Kidney epithelial cell (primary cell): ENCODE data around the gene XRCC2. TPM values are rescaled to one million over a fixed set of nuclear protein-coding genes. Genes with fewer than 3 reads are reported as not detected.

Experiments used
- DNase-seq: peaks from one replicate; pipeline ENCODE4 v3.0.0-alpha.2; 2010; ENCODE audit warnings: low read depth
- H3K27me3 ChIP-seq: 2 replicates; pipeline ENCODE4 v1.6.0; 2011; ENCODE audit warnings: low read length; ENCODE audit not compliant: control insufficient read depth, insufficient read depth
- H3K36me3 ChIP-seq: 2 replicates; pipeline ENCODE4 v1.5.1; 2011; ENCODE audit warnings: low read length; ENCODE audit not compliant: control insufficient read depth, insufficient read depth
- H3K4me3 ChIP-seq: 2 replicates; pipeline ENCODE4 v1.5.1; 2011; ENCODE audit warnings: low read depth, mild to moderate bottlenecking, control low read depth, low read length
- total RNA-seq: library from RNA; depleted of rRNA; stranded (reverse); fragments of >200 nt; gene quantifications from 2 replicates; pipeline ENCODE4 v1.2.3, GENCODE V29; 2015
- TF ChIP-seq, protein P1 (sequence below): IDR thresholded peaks from 2 replicates; pipeline ENCODE4 v1.5.1; 2011; ENCODE audit warnings: mild to moderate bottlenecking, moderate library complexity, low read length, control low read depth, inconsistent platforms; ENCODE audit not compliant: insufficient read depth, poor library complexity, severe bottlenecking

Gene XRCC2
- total RNA-seq, 1 donor from 2014 or later: 3.2 TPM

- H3K4me3 ChIP-seq: peak overlapping the region; percentile 64
- H3K36me3 ChIP-seq: no peaks in the 10 kb centered on the region
- no peak for DNase-seq
- H3K27me3 ChIP-seq: no peaks in the 10 kb centered on the region
- TF ChIP-seq, protein P1, sequence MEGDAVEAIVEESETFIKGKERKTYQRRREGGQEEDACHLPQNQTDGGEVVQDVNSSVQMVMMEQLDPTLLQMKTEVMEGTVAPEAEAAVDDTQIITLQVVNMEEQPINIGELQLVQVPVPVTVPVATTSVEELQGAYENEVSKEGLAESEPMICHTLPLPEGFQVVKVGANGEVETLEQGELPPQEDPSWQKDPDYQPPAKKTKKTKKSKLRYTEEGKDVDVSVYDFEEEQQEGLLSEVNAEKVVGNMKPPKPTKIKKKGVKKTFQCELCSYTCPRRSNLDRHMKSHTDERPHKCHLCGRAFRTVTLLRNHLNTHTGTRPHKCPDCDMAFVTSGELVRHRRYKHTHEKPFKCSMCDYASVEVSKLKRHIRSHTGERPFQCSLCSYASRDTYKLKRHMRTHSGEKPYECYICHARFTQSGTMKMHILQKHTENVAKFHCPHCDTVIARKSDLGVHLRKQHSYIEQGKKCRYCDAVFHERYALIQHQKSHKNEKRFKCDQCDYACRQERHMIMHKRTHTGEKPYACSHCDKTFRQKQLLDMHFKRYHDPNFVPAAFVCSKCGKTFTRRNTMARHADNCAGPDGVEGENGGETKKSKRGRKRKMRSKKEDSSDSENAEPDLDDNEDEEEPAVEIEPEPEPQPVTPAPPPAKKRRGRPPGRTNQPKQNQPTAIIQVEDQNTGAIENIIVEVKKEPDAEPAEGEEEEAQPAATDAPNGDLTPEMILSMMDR: no peak
These were observed 832 bp downstream of the XRCC2 start for GRCh38 chr7:152674860-152675758.

- no peak for DNase-seq
- H3K27me3 ChIP-seq: no peaks in the 10 kb centered on the region
- TF ChIP-seq, protein P1: no peak
- no peaks in the 10 kb centered on the region for H3K36me3 ChIP-seq
- no peak overlapping the region for H3K4me3 ChIP-seq
These were observed 2.0 kb downstream of the XRCC2 start for GRCh38 chr7:152673897-152674296.

DNA sequence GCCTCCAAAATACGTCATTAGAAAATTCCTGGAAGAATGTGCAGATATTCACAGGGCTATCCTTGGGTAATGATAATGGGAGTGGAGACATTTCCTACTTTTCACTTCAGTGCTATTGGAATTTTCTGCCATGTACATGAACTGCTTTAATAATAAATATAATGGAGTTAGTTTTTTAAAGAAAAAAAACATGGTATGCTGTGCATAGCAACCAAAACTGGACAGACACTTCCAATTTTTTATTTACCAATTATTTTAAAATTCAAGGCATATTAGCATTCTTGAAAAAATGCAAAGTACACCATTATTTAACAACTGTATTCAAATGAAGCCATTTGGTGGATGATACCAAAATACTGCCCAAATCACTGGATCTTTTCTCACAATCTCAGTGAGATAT lies 3.3 kb downstream of the XRCC2 start:
- Histone ChIP-seq H3K27me3 (no peaks in the 10 kb centered on the region), H3K36me3 (no peaks in the 10 kb centered on the region), H3K4me3 (no peak overlapping the region)
- TF ChIP-seq, protein P1: no peak
- DNase-seq: no peak

DNA sequence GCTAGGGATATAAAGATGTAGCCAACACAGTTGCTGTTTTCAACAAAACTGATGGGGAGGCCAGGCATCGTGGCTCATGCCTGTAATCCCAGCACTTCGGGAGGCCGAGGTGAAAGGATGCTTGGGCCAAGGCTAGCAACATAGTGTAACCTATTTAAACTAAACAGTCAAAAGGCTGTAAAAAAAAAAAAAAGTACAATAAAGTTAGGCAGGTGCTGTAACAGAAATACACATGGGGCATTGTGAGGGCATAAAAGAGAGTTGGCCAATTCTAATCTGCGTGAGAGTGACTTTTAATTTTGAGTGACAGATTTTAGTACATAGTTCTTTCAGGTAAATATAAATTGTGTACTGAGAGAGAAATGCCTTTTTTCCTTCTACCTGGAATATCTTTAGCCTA lies 6.2 kb downstream of the XRCC2 start:
- DNase-seq: no peak
- Histone ChIP-seq H3K4me3 (no peak overlapping the region), H3K27me3 (no peaks in the 10 kb centered on the region), H3K36me3 (no peaks in the 10 kb centered on the region)
- TF ChIP-seq, protein P1: no peak

GRCh38 chr7:152668975-152669374 lies 7.0 kb downstream of the XRCC2 start:
- Histone ChIP-seq H3K36me3 (no peaks in the 10 kb centered on the region), H3K27me3 (no peaks in the 10 kb centered on the region), H3K4me3 (no peak overlapping the region)
- TF ChIP-seq, protein P1: no peak
- DNase-seq: no peak

DNA sequence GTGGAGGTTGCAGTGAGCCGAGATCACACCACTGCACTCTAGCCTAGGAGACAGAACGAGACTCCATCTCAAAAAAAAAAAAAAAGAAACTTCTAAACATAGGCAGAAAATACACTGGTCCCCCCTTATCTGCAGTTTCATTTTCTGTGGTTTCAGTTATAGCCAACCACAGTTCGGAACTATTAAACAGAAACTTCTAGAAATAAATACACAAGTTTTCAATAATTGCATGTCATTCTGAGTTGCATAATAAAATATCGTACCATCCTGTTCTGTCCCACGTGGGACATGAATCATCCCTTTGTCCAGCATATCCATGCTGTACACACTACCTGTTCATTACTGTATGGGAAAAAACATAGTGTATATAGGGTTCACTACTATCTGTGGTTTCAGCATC lies 8.0 kb downstream of the XRCC2 start:
- Histone ChIP-seq H3K4me3 (no peak overlapping the region), H3K27me3 (no peaks in the 10 kb centered on the region), H3K36me3 (no peaks in the 10 kb centered on the region)
- no peak for DNase-seq
- TF ChIP-seq, protein P1: no peak
